ENCODE measurements around the gene HMCN2.

The HMCN2 gene

GRCh38 chr9:130265431-130266235 is at the start of gene HMCN2:
Gene HMCN2 (plus strand): TSS chr9:130265760. CDS start chr9:130265879, 119 bp downstream.
- no peak for DNase-seq (ENCODE audit: low read depth in 1 of 2, low spot score in 1 of 2)

- DNase-seq (ENCODE audit: low read depth in 1 of 2, low spot score in 1 of 2) = no peak
Measured at GRCh38 chr9:130217838-130218237, 47.7 kb upstream of the HMCN2 start.

- DNase-seq (ENCODE audit: low read depth in 1 of 2, low spot score in 1 of 2) = no peak
Measured at GRCh38 chr9:130219661-130220096, 45.9 kb upstream of the HMCN2 start.

GRCh38 chr9:130220352-130220751 is 45.2 kb upstream of the HMCN2 start:
- DNase-seq (ENCODE audit: low read depth in 1 of 2, low spot score in 1 of 2) = no peak

GRCh38 chr9:130222833-130223232 is 42.7 kb upstream of the HMCN2 start:
- no peak for DNase-seq (ENCODE audit: low read depth in 1 of 2, low spot score in 1 of 2)

- DNase-seq (ENCODE audit: low read depth in 1 of 2, low spot score in 1 of 2) = no peak
Measured at GRCh38 chr9:130225071-130225470, 40.5 kb upstream of the HMCN2 start.

GRCh38 chr9:130225586-130225985 is 40.0 kb upstream of the HMCN2 start:
- no peak for DNase-seq (ENCODE audit: low read depth in 1 of 2, low spot score in 1 of 2)

- no peak for DNase-seq (ENCODE audit: low read depth in 1 of 2, low spot score in 1 of 2)
Measured at GRCh38 chr9:130226112-130226511, 39.4 kb upstream of the HMCN2 start.

- DNase-seq (ENCODE audit: low read depth in 1 of 2, low spot score in 1 of 2) = no peak
Measured at GRCh38 chr9:130227833-130228232, 37.7 kb upstream of the HMCN2 start.

- no peak for DNase-seq (ENCODE audit: low read depth in 1 of 2, low spot score in 1 of 2)
Measured at GRCh38 chr9:130229759-130230158, 35.8 kb upstream of the HMCN2 start.

GRCh38 chr9:130230631-130231030 is 34.9 kb upstream of the HMCN2 start:
- DNase-seq (ENCODE audit: low read depth in 1 of 2, low spot score in 1 of 2) = no peak

GRCh38 chr9:130232899-130233586 is 32.5 kb upstream of the HMCN2 start:
- DNase-seq (ENCODE audit: low read depth in 1 of 2, low spot score in 1 of 2) = no peak

GRCh38 chr9:130233587-130233945 is 32.0 kb upstream of the HMCN2 start:
- DNase-seq (ENCODE audit: low read depth in 1 of 2, low spot score in 1 of 2) = no peak

- no peak for DNase-seq (ENCODE audit: low read depth in 1 of 2, low spot score in 1 of 2)
Measured at GRCh38 chr9:130234340-130235260, 31.0 kb upstream of the HMCN2 start.

GRCh38 chr9:130235558-130236435 is 29.8 kb upstream of the HMCN2 start:
- peak; percentile 52 to 61 for DNase-seq (ENCODE audit: low read depth in 1 of 2, low spot score in 1 of 2)

GRCh38 chr9:130236436-130236985 is 29.0 kb upstream of the HMCN2 start:
- DNase-seq (ENCODE audit: low read depth in 1 of 2, low spot score in 1 of 2) = no peak

GRCh38 chr9:130237076-130237475 is 28.5 kb upstream of the HMCN2 start:
- DNase-seq (ENCODE audit: low read depth in 1 of 2, low spot score in 1 of 2) = no peak

- no peak for DNase-seq (ENCODE audit: low read depth in 1 of 2, low spot score in 1 of 2)
Measured at GRCh38 chr9:130237763-130238524, 27.6 kb upstream of the HMCN2 start.

GRCh38 chr9:130239363-130239695 is 26.2 kb upstream of the HMCN2 start:
- no peak for DNase-seq (ENCODE audit: low read depth in 1 of 2, low spot score in 1 of 2)

All from stimulated activated CD4-positive, alpha-beta T cell treated with anti-CD3 and anti-CD28 coated beads, Interleukin-15, amount 100 ng/mL, for 1 hour (primary cell).